COLO668 (cell line): ENCODE data around the gene EIF4G1.

Experiments used
- DNase-seq: peaks from one replicate; lab custom pipeline; 2025; ENCODE audit not compliant: unreplicated experiment; lab: John Stamatoyannopoulos, UW

Gene EIF4G1

GRCh38 chr3:184381261-184382224 lies 67.1 kb downstream of the EIF4G1 start:
- DNase-seq = no peak

GRCh38 chr3:184382326-184383032 lies 68.1 kb downstream of the EIF4G1 start:
- DNase-seq = no peak

- no peak for DNase-seq
Measured at GRCh38 chr3:184383033-184383740, 68.8 kb downstream of the EIF4G1 start.

GRCh38 chr3:184384342-184384741 lies 69.9 kb downstream of the EIF4G1 start:
- no peak for DNase-seq
